BLaER1 treated with 17β-estradiol and CSF1 and Interleukin-3, amounts not matched to agents 10 nM and 100 nM (cell line): ENCODE data around the gene PLXNA2.

Experiments used
- H3K27ac ChIP-seq, 11 experiments: shearing (Covaris generic); formaldehyde crosslinking; 2 replicates each; pipeline ENCODE4 v1.8.1; 2022
- H3K27me3 ChIP-seq, 11 experiments: shearing (Covaris generic); formaldehyde crosslinking; 2 replicates each; pipeline ENCODE4 v1.8.1; 2022
- H3K36me3 ChIP-seq, 11 experiments: shearing (Covaris generic); formaldehyde crosslinking; 2 replicates each; pipeline ENCODE4 v1.8.1; 2022
- H3K4me1 ChIP-seq, 10 experiments: shearing (Covaris generic); formaldehyde crosslinking; 2 replicates each; pipeline ENCODE4 v1.8.1; 2022
- H3K4me2 ChIP-seq, 11 experiments: shearing (Covaris generic); formaldehyde crosslinking; 2 replicates each; pipeline ENCODE4 v1.8.1; 2022
- H3K4me3 ChIP-seq, 10 experiments: shearing (Covaris generic); formaldehyde crosslinking; 2 replicates each; pipeline ENCODE4 v1.8.1; 2022
- H3K9ac ChIP-seq, 11 experiments: shearing (Covaris generic); formaldehyde crosslinking; 2 replicates each; pipeline ENCODE4 v1.8.1; 2022
- H3K9me3 ChIP-seq, 11 experiments: shearing (Covaris generic); formaldehyde crosslinking; replicated peaks in 1 of 11; 2 replicates each; pipeline ENCODE4 v1.8.1; 2022
- H4K20me1 ChIP-seq, 11 experiments: shearing (Covaris generic); formaldehyde crosslinking; 2 replicates each; pipeline ENCODE4 v1.8.1; 2022
- Cebpa-rat ChIP-seq, 11 experiments: shearing (Covaris generic); IDR thresholded peaks; 2 replicates each; pipeline ENCODE4 v1.8.1; 2022

Gene PLXNA2

GRCh38 chr1:208198236-208198635 is 45.9 kb downstream of the PLXNA2 start:
- H3K4me2 ChIP-seq, result no peak overlapping the region
- TF ChIP-seq Cebpa-rat (IDR thresholded peaks at IDR 0.05), result no peak
- H3K9ac ChIP-seq, result no peak overlapping the region
- H3K4me3 ChIP-seq, result no peak overlapping the region
- H4K20me1 ChIP-seq, result no peaks in the 10 kb centered on the region
- H3K27me3 ChIP-seq, result no peaks in the 10 kb centered on the region
- H3K27ac ChIP-seq, result no peak overlapping the region
- H3K4me1 ChIP-seq, result no peaks in the 10 kb centered on the region
- H3K9me3 ChIP-seq, result no peaks in the 10 kb centered on the region
- no peaks in the 10 kb centered on the region for H3K36me3 ChIP-seq

- TF ChIP-seq Cebpa-rat (IDR thresholded peaks at IDR 0.05), result no peak
- no peaks in the 10 kb centered on the region for H3K9me3 ChIP-seq
- H3K4me2 ChIP-seq, result no peak overlapping the region
- no peak overlapping the region for H3K9ac ChIP-seq
- H3K4me3 ChIP-seq, result no peak overlapping the region
- no peaks in the 10 kb centered on the region for H3K4me1 ChIP-seq
- H3K36me3 ChIP-seq, result no peaks in the 10 kb centered on the region
- H3K27ac ChIP-seq, result no peak overlapping the region
- H4K20me1 ChIP-seq, result no peaks in the 10 kb centered on the region
- H3K27me3 ChIP-seq, result no peaks in the 10 kb centered on the region
Observed at GRCh38 chr1:208194944-208195343, 49.2 kb downstream of the PLXNA2 start.

- H3K27ac ChIP-seq, result no peak overlapping the region
- no peaks in the 10 kb centered on the region for H3K36me3 ChIP-seq
- H3K9me3 ChIP-seq, result no peaks in the 10 kb centered on the region
- H3K4me1 ChIP-seq, result peaks cover 0 to 13% (median 8%) of the 10 kb centered on the region in 10 experiments; a peak in 12 of 20 replicates
- no peaks in the 10 kb centered on the region for H3K27me3 ChIP-seq
- no peak overlapping the region for H3K4me2 ChIP-seq
- no peaks in the 10 kb centered on the region for H4K20me1 ChIP-seq
- H3K9ac ChIP-seq, result no peak overlapping the region
- H3K4me3 ChIP-seq, result no peak overlapping the region
- TF ChIP-seq Cebpa-rat (IDR thresholded peaks at IDR 0.05), result no peak
Observed at GRCh38 chr1:208192995-208193394, 51.2 kb downstream of the PLXNA2 start.

- H3K27me3 ChIP-seq, result no peaks in the 10 kb centered on the region
- no peak for TF ChIP-seq Cebpa-rat (IDR thresholded peaks at IDR 0.05)
- no peaks in the 10 kb centered on the region for H3K9me3 ChIP-seq
- no peak overlapping the region for H3K27ac ChIP-seq
- no peak overlapping the region for H3K4me3 ChIP-seq
- peaks cover 0 to 13% (median 9%) of the 10 kb centered on the region in 10 experiments; a peak in 13 of 20 replicates for H3K4me1 ChIP-seq
- no peak overlapping the region for H3K4me2 ChIP-seq
- H3K9ac ChIP-seq, result no peak overlapping the region
- no peaks in the 10 kb centered on the region for H4K20me1 ChIP-seq
- no peaks in the 10 kb centered on the region for H3K36me3 ChIP-seq
Observed at GRCh38 chr1:208190784-208191183, 53.4 kb downstream of the PLXNA2 start.

- Histone ChIP-seq H4K20me1 (no peaks in the 10 kb centered on the region), H3K27me3 (no peaks in the 10 kb centered on the region), H3K4me3 (no peak overlapping the region), H3K36me3 (no peaks in the 10 kb centered on the region), H3K9ac (no peak overlapping the region), H3K27ac (no peak overlapping the region), H3K4me1 (peaks cover 2 to 13% (median 9%) of the 10 kb centered on the region in 10 experiments; a peak in 15 of 20 replicates), H3K9me3 (no peaks in the 10 kb centered on the region), H3K4me2 (peak overlapping the region in 5 of 11 experiments; percentile 37 to 56 (median 50); a peak in 9 of 22 replicates)
- TF ChIP-seq Cebpa-rat (IDR thresholded peaks at IDR 0.05), result no peak
Observed at GRCh38 chr1:208189716-208190115, 54.5 kb downstream of the PLXNA2 start.

GRCh38 chr1:208189183-208189582 is 55.0 kb downstream of the PLXNA2 start:
- no peak for TF ChIP-seq Cebpa-rat (IDR thresholded peaks at IDR 0.05)
- Histone ChIP-seq H3K4me1 (peaks cover 5 to 15% (median 10%) of the 10 kb centered on the region in 10 experiments; a peak in 17 of 20 replicates), H3K9me3 (no peaks in the 10 kb centered on the region), H3K4me2 (peak overlapping the region in 8 of 11 experiments; percentile 0 to 56 (median 44); a peak in 13 of 22 replicates), H3K36me3 (no peaks in the 10 kb centered on the region), H4K20me1 (no peaks in the 10 kb centered on the region), H3K4me3 (no peak overlapping the region), H3K27me3 (no peaks in the 10 kb centered on the region), H3K9ac (no peak overlapping the region), H3K27ac (no peak overlapping the region)

GRCh38 chr1:208188607-208189006 is 55.6 kb downstream of the PLXNA2 start:
- Histone ChIP-seq H3K4me3 (no peak overlapping the region), H4K20me1 (no peaks in the 10 kb centered on the region), H3K36me3 (no peaks in the 10 kb centered on the region), H3K9ac (no peak overlapping the region), H3K4me2 (peak overlapping the region in 7 of 11 experiments; percentile 0 to 56 (median 47); a peak in 13 of 22 replicates), H3K9me3 (no peaks in the 10 kb centered on the region), H3K4me1 (peaks cover 5 to 17% (median 11%) of the 10 kb centered on the region in 10 experiments; a peak in 17 of 20 replicates), H3K27ac (no peak overlapping the region), H3K27me3 (no peaks in the 10 kb centered on the region)
- TF ChIP-seq Cebpa-rat (IDR thresholded peaks at IDR 0.05), result no peak

- no peak overlapping the region for H3K9ac ChIP-seq
- no peak overlapping the region for H3K27ac ChIP-seq
- H3K9me3 ChIP-seq, result no peaks in the 10 kb centered on the region
- no peaks in the 10 kb centered on the region for H3K27me3 ChIP-seq
- H4K20me1 ChIP-seq, result no peaks in the 10 kb centered on the region
- peaks cover 5 to 17% (median 11%) of the 10 kb centered on the region in 10 experiments; a peak in 17 of 20 replicates for H3K4me1 ChIP-seq
- H3K4me2 ChIP-seq, result peak overlapping the region in 1 of 11 experiments; percentile 2; a peak in 2 of 22 replicates
- no peaks in the 10 kb centered on the region for H3K36me3 ChIP-seq
- no peak for TF ChIP-seq Cebpa-rat (IDR thresholded peaks at IDR 0.05)
- H3K4me3 ChIP-seq, result no peak overlapping the region
Observed at GRCh38 chr1:208187499-208188041, 56.6 kb downstream of the PLXNA2 start.

- no peak overlapping the region for H3K9ac ChIP-seq
- no peak overlapping the region for H3K4me3 ChIP-seq
- no peaks in the 10 kb centered on the region for H3K27me3 ChIP-seq
- no peak overlapping the region for H3K4me2 ChIP-seq
- no peaks in the 10 kb centered on the region for H3K9me3 ChIP-seq
- H4K20me1 ChIP-seq, result no peaks in the 10 kb centered on the region
- H3K36me3 ChIP-seq, result no peaks in the 10 kb centered on the region
- no peak overlapping the region for H3K27ac ChIP-seq
- no peak for TF ChIP-seq Cebpa-rat (IDR thresholded peaks at IDR 0.05)
- peaks cover 5 to 17% (median 11%) of the 10 kb centered on the region in 10 experiments; a peak in 17 of 20 replicates for H3K4me1 ChIP-seq
Observed at GRCh38 chr1:208185801-208186231, 58.4 kb downstream of the PLXNA2 start.
